ENCODE measurements around the gene PRICKLE1. TPM values are rescaled to one million over a fixed set of nuclear protein-coding genes. Genes with fewer than 3 reads are reported as not detected.

The PRICKLE1 gene
- total and polyA plus RNA-seq, 2 experiments from 2014 or later, result 7.7 to 51.7 TPM

- Histone ChIP-seq H3F3A (replicated peaks; ENCODE audit: low read depth) (no peaks in the 10 kb centered on the region), H3K36me3 (ENCODE audit: insufficient read depth) (no peaks in the 10 kb centered on the region), H3K4me3 (no peak overlapping the region), H3K27ac (ENCODE audit: low read depth) (no peak overlapping the region), H2AFZ (no peak overlapping the region), H3K9me2 (ENCODE audit: insufficient read depth) (no peaks in the 10 kb centered on the region), H3K27me3 (ENCODE audit: insufficient read depth) (no peaks in the 10 kb centered on the region), H4K20me1 (replicated peaks; ENCODE audit: insufficient read depth) (no peaks in the 10 kb centered on the region), H3K4me2 (no peak overlapping the region), H3K4me1 (ENCODE audit: insufficient read depth) (peaks cover 11% of the 10 kb centered on the region; the same call in 1 of the 2 replicates), H3K79me2 (replicated peaks; ENCODE audit: insufficient read depth) (no peaks in the 10 kb centered on the region)
- no peaks in the 10 kb centered on the region for H3K27me3 Mint-ChIP-seq (ENCODE audit: insufficient read depth, low read depth, poor library complexity)
- TF ChIP-seq ZNF114 (CRISPR knock-in tag; IDR thresholded peaks at IDR 0.05), result no peak
- no peak for TF ChIP-seq ZNF462 (CRISPR knock-in tag; IDR thresholded peaks at IDR 0.05)
- TF ChIP-seq EZH2 (IDR thresholded peaks at IDR 0.05; ENCODE audit: low read depth, unreplicated experiment), result no peak
- TF ChIP-seq POLR2AphosphoS5 (IDR thresholded peaks at IDR 0.05; ENCODE audit: low read depth), result no peak
- no peak for TF ChIP-seq NANOG (IDR thresholded peaks at IDR 0.05; ENCODE audit: borderline replicate concordance)
- TF ChIP-seq ZNF331 (CRISPR knock-in tag; IDR thresholded peaks at IDR 0.05; ENCODE audit: low read depth), result no peak
- no peak for TF ChIP-seq STAT1 (IDR thresholded peaks at IDR 0.05; ENCODE audit: unreplicated experiment)
- H3K36me3 Mint-ChIP-seq (ENCODE audit: low read depth), result no peaks in the 10 kb centered on the region
- no peak overlapping the region for H3K4me3 Mint-ChIP-seq
- no peaks in the 10 kb centered on the region; the same call in 2 of the 3 replicates for H3K9me3 Mint-ChIP-seq
- H3K4me1 Mint-ChIP-seq, result peaks cover 25% of the 10 kb centered on the region
- DNase-seq (ENCODE audit: low spot score), result no peak
- no peak for ATAC-seq
- H3K27ac Mint-ChIP-seq, result no peak overlapping the region
Observed at GRCh38 chr12:42508913-42509460, 80.6 kb downstream of the PRICKLE1 start.
